GM21515 (cell line): ENCODE results near the gene FGD5.

Experiments used
- ATAC-seq: cut with Tn5 transposase; IDR thresholded peaks from one replicate; pipeline ENCODE4 v1.9.1; 2021; ENCODE audit not compliant: unreplicated experiment

FGD5 gene

GRCh38 chr3:14957925-14958324 lies 139.2 kb downstream of the FGD5 start:
- no peak for ATAC-seq

- no peak for ATAC-seq
Measured at GRCh38 chr3:14959359-14959943, 140.7 kb downstream of the FGD5 start.

- no peak for ATAC-seq
Measured at GRCh38 chr3:14962762-14963161, 144.0 kb downstream of the FGD5 start.

- no peak for ATAC-seq
Measured at GRCh38 chr3:14967285-14967684, 148.5 kb downstream of the FGD5 start.

GRCh38 chr3:14969671-14970070 lies 150.9 kb downstream of the FGD5 start:
- no peak for ATAC-seq

GRCh38 chr3:14976317-14976716 lies 157.6 kb downstream of the FGD5 start:
- no peak for ATAC-seq

GRCh38 chr3:14980689-14981088 lies 161.9 kb downstream of the FGD5 start:
- no peak for ATAC-seq
